ENCODE data around the gene TM4SF4. TPM values are rescaled to one million over a fixed set of nuclear protein-coding genes. Genes with fewer than 3 reads are reported as not detected.

The TM4SF4 gene
- total and polyA plus RNA-seq, 12 donors, result not detected

GRCh38 chr3:149449799-149450198 is 24.7 kb upstream of the TM4SF4 start:
- H3K4me3 ChIP-seq, result no peak overlapping the region
- H3K4me1 ChIP-seq, result peaks cover 8 to 32% (median 29%) of the 10 kb centered on the region in 9 donors
- intact Hi-C loops (cut with DNase I), result loop anchor here in 1 of 10 donors (2.0 kb wide), 1 partner anchor 63 kb away; no protein-coding TSS in a partner anchor
- no peaks in the 10 kb centered on the region for H3K36me3 ChIP-seq
- H3K27me3 ChIP-seq, result no peaks in the 10 kb centered on the region
- ATAC-seq (peak in 5 of 8 donors; percentile 16 to 48 (median 30)), DNase-seq (no peak)
- H3K9me3 ChIP-seq, result peaks cover 0 to 14% (median 0%) of the 10 kb centered on the region in 11 donors
- H3K27ac ChIP-seq, result peak overlapping the region in 9 of 10 donors; percentile 21 to 80 (median 69)
- 27 to 46% methylated on average over 4 of the region's 4 CpGs for WGBS, 2 donors
- no peak for TF ChIP-seq CTCF (IDR thresholded peaks at IDR 0.05)

- Histone ChIP-seq H3K36me3 (no peaks in the 10 kb centered on the region), H3K4me3 (no peak overlapping the region), H3K27ac (peak overlapping the region in 7 of 10 donors; percentile 34 to 80 (median 71)), H3K9me3 (peaks cover 0 to 14% (median 0%) of the 10 kb centered on the region in 11 donors), H3K27me3 (no peaks in the 10 kb centered on the region), H3K4me1 (peaks cover 8 to 32% (median 29%) of the 10 kb centered on the region in 9 donors)
- intact Hi-C loops (cut with DNase I), result no loop called here
- WGBS, 2 donors, result 42 to 58% methylated on average over 2 of the region's 2 CpGs
- no peak for DNase-seq
- ATAC-seq, result peak in 1 of 8 donors; percentile 26
- no peak for TF ChIP-seq CTCF (IDR thresholded peaks at IDR 0.05)
Observed at GRCh38 chr3:149450281-149450680, 24.2 kb upstream of the TM4SF4 start.

- Histone ChIP-seq H3K27ac (no peak overlapping the region), H3K36me3 (no peaks in the 10 kb centered on the region), H3K9me3 (peaks cover 0 to 14% (median 0%) of the 10 kb centered on the region in 11 donors), H3K4me1 (peaks cover 8 to 32% (median 29%) of the 10 kb centered on the region in 9 donors), H3K27me3 (no peaks in the 10 kb centered on the region), H3K4me3 (no peak overlapping the region)
- ATAC-seq, result no peak
- no peak for DNase-seq
- WGBS, 2 donors, result 85 to 87% methylated on average over 3 of the region's 3 CpGs
- intact Hi-C loops (cut with DNase I), result no loop called here
- no peak for TF ChIP-seq CTCF (IDR thresholded peaks at IDR 0.05)
Observed at GRCh38 chr3:149452036-149452435, 22.5 kb upstream of the TM4SF4 start.

GRCh38 chr3:149453140-149453805 is 21.2 kb upstream of the TM4SF4 start:
- Histone ChIP-seq H3K27me3 (no peaks in the 10 kb centered on the region), H3K4me3 (no peak overlapping the region), H3K27ac (no peak overlapping the region), H3K4me1 (peaks cover 8 to 27% (median 22%) of the 10 kb centered on the region in 9 donors), H3K9me3 (peaks cover 0 to 14% (median 0%) of the 10 kb centered on the region in 11 donors), H3K36me3 (no peaks in the 10 kb centered on the region)
- intact Hi-C loops (cut with DNase I), result no loop called here
- no peak for TF ChIP-seq CTCF (IDR thresholded peaks at IDR 0.05)
- DNase-seq (no peak), ATAC-seq (no peak)
- WGBS, 2 donors, result 97 to 98% methylated on average over 1 of the region's 1 CpG
